Heart left ventricle (tissue), 16 donors: ENCODE data around the gene SLC25A4. TPM values are rescaled to one million over a fixed set of nuclear protein-coding genes. Genes with fewer than 3 reads are reported as not detected.
"Not testable (repeated sequence)": the region's sequence is repeated elsewhere in the genome, so short reads cannot be mapped to it uniquely, and the experiment has no call there.

ENCODE experiments used
- ATAC-seq, 4 donors: fragments of 200-7000 bp; cut with Tn5 transposase; one replicate each; pipeline ENCODE4 v1.9.1; 2020 to 2022; ENCODE audit warnings: moderate library complexity in 4 of 4, mild to moderate bottlenecking in 3 of 4, moderate number of reproducible peaks in 1 of 4
- DNase-seq, 5 donors: peaks; one replicate each; pipeline ENCODE4 v3.0.0-alpha.2; 2020
- H3K27ac ChIP-seq, 12 donors: fragments of 200-600 bp; sonication (generic) in 4 of 12; one replicate each; pipeline versions ENCODE4 v1.5.0 to v1.8.0; 2016 to 2022; ENCODE audit warnings: mild to moderate bottlenecking in 2 of 12
- H3K27me3 ChIP-seq, 9 donors: fragments of 200-600 bp; sonication (generic) in 2 of 9; one replicate each; pipeline versions ENCODE4 v1.5.1 to v1.8.0; 2016 to 2022; ENCODE audit warnings: mild to moderate bottlenecking in 3 of 9
- H3K36me3 ChIP-seq, 9 donors: fragments of 200-600 bp; sonication (generic) in 2 of 9; one replicate each; pipeline versions ENCODE4 v1.5.0 to v1.8.0; 2018 to 2022; ENCODE audit warnings: mild to moderate bottlenecking in 2 of 9
- H3K4me1 ChIP-seq, 12 donors: fragments of 200-600 bp; sonication (generic) in 4 of 12; one replicate each; pipeline versions ENCODE4 v1.5.0 to v1.8.0; 2016 to 2022; ENCODE audit warnings: mild to moderate bottlenecking in 3 of 12
- H3K4me3 ChIP-seq, 12 donors: fragments of 200-600 bp; sonication (generic) in 4 of 12; one replicate each; pipeline versions ENCODE4 v1.5.0 to v1.8.0; 2017 to 2022; ENCODE audit warnings: mild to moderate bottlenecking in 9 of 12, moderate library complexity in 4 of 12
- H3K9me3 ChIP-seq, 12 donors: fragments of 200-600 bp; sonication (generic) in 4 of 12; one replicate each; pipeline versions ENCODE4 v1.5.0 to v1.8.0; 2016 to 2022; ENCODE audit warnings: mild to moderate bottlenecking in 1 of 12
- CTCF ChIP-seq, 12 donors: fragments of 200-600 bp; sonication (generic) in 4 of 12; IDR thresholded peaks; one replicate each; pipeline versions ENCODE4 v1.5.0 to v1.8.0; 2018 to 2022; ENCODE audit warnings: antibody characterized with exemption in 12 of 12, mild to moderate bottlenecking in 5 of 12
- POLR2A ChIP-seq, 2 donors: fragments of 450-650 bp; IDR thresholded peaks; one replicate each; pipeline ENCODE4 v1.6.1; 2017; ENCODE audit warnings: antibody characterized with exemption in 2 of 2, mild to moderate bottlenecking in 2 of 2, moderate library complexity in 2 of 2
- WGBS, 4 donors: extraction: QIAGEN DNeasy Blood & Tissue Kit in 2 of 4; methylation state at CpG; one replicate each; pipeline versions ENCODE4 v1.1.5 to v1.1.7; 2013 to 2018; 5-methylcytosine and 5-hydroxymethylcytosine counted together
- intact Hi-C, 10 donors: fragments of 100-400 bp; cut with DNase I; formaldehyde crosslinking; loops; one replicate each; pipeline versions ENCODE4 v1.11.1 to v1.14.2; 2022
- polyA plus RNA-seq, 2 donors: library from polyadenylated mRNA; stranded (reverse); fragments of 200-250 nt; gene quantifications; one replicate each; pipeline ENCODE4 v1.2.3, GENCODE V29; 2013
- total RNA-seq, 9 donors: library from RNA; depleted of rRNA in 2 of 9; stranded (reverse); fragments of >200 nt in 2 of 9; fragmentation: NEBNext Ultra II Directional in 3 of 9; extraction: Animal tissue kit (Norgen Biotek cat#: 25700) in 3 of 9; gene quantifications; one replicate each; pipeline versions ENCODE4 v1.1.0 to v1.2.4, GENCODE V29; 2016 to 2023
- donor health status: ischemic (EF 13 %, LVEDD 7.1; RV severe dilation, severe dysfunction).
- donor health status: healthy with polysubstance abuse.
- donor health status: DM: no; HTN: yes; CAD: no.
- donor health status: DM: no; HTN: no; CAD: no.
- donor health status: ischemic (EF 25% LVEDD 6.9; RV normal size, moderate dysfunction).
- donor health status: ischemic (EF 25% LVEDD 5.7; RV mildly dilated, moderate dysfunction).
- donor health status: healthy.
- donor health status: DM: yes; HTN: yes; CAD: no.
- donor health status: ischemic (EF 35%, LVEDD 5.7; RV mildly dilated, moderate dysfunction).
- donor health status: nonischemic (EF 11% LVEDD 7.7; RV severe dilation, severe dysfunction).
- donor health status: DM: yes; HTN: yes; CAD: no.
- donor health status: PGD.
- donor health status: ischemic (EF 29% LVEDD 5.4; RV normal size, mild dysfunction).
- donor health status: nonischemic (EF 23%, LVEDD 6.1; RV moderate dilation, normal function).

The SLC25A4 gene
- total and polyA plus RNA-seq, 11 donors, result 878 to 2,214 (median 1,482) TPM

- H3K27me3 ChIP-seq, result no peaks in the 10 kb centered on the region
- intact Hi-C loops, result no loop called here
- H3K9me3 ChIP-seq, result no peaks in the 10 kb centered on the region
- WGBS, 4 donors, result 77 to 95% (median 88%) methylated on average over 1 of the region's 1 CpG
- peaks cover 0 to 4% (median 0%) of the 10 kb centered on the region in 12 donors for H3K4me1 ChIP-seq
- ATAC-seq (no peak), DNase-seq (no peak)
- peaks cover 0 to 40% (median 32%) of the 10 kb centered on the region in 9 donors for H3K36me3 ChIP-seq
- no peak overlapping the region for H3K4me3 ChIP-seq
- TF ChIP-seq CTCF (IDR thresholded peaks at IDR 0.05) (no peak), POLR2A (IDR thresholded peaks at IDR 0.05) (no peak)
- H3K27ac ChIP-seq, result no peak overlapping the region
Observed at GRCh38 chr4:185192059-185192458, 49.0 kb downstream of the SLC25A4 start.

GRCh38 chr4:185194924-185195888 is 52.1 kb downstream of the SLC25A4 start:
- Histone ChIP-seq H3K27ac (no peak overlapping the region), H3K4me3 (no peak overlapping the region), H3K27me3 (no peaks in the 10 kb centered on the region), H3K36me3 (peaks cover 0 to 10% (median 7%) of the 10 kb centered on the region in 9 donors), H3K9me3 (no peaks in the 10 kb centered on the region), H3K4me1 (peaks cover 0 to 2% (median 0%) of the 10 kb centered on the region in 12 donors)
- no peak for ATAC-seq
- intact Hi-C loops, result no loop called here
- 71 to 83% (median 74%) methylated on average over 9 of the region's 9 CpGs for WGBS, 4 donors
- TF ChIP-seq CTCF (IDR thresholded peaks at IDR 0.05) (no peak), POLR2A (IDR thresholded peaks at IDR 0.05) (no peak)
- DNase-seq, result no peak

GRCh38 chr4:185196437-185196836 is 53.4 kb downstream of the SLC25A4 start:
- peaks cover 0 to 2% (median 0%) of the 10 kb centered on the region in 12 donors for H3K4me1 ChIP-seq
- no peaks in the 10 kb centered on the region for H3K27me3 ChIP-seq
- H3K4me3 ChIP-seq, result no peak overlapping the region
- H3K27ac ChIP-seq, result no peak overlapping the region
- peaks cover 0 to 2% (median 0%) of the 10 kb centered on the region in 9 donors for H3K36me3 ChIP-seq
- ATAC-seq (no peak), DNase-seq (no peak)
- WGBS, 4 donors, result 92 to 99% (median 97%) methylated on average over 2 of the region's 2 CpGs
- TF ChIP-seq CTCF (IDR thresholded peaks at IDR 0.05) (no peak), POLR2A (IDR thresholded peaks at IDR 0.05) (no peak)
- intact Hi-C loops, result no loop called here
- H3K9me3 ChIP-seq, result no peaks in the 10 kb centered on the region

GRCh38 chr4:185198189-185198588 is 55.1 kb downstream of the SLC25A4 start:
- DNase-seq, H3K27ac ChIP-seq, ATAC-seq, H3K36me3 ChIP-seq, H3K9me3 ChIP-seq, H3K27me3 ChIP-seq, H3K4me3 ChIP-seq, intact Hi-C loops: not testable (repeated sequence)
- peaks cover 0 to 16% (median 11%) of the 10 kb centered on the region in 12 donors for H3K4me1 ChIP-seq
- WGBS, 4 donors, result 94 to 99% (median 95%) methylated on average over 4 of the region's 4 CpGs

Other genes with a start within 250 kb of the SLC25A4 start
- not detected for gene HELT, start 124.8 kb upstream of the SLC25A4 start, total RNA-seq
- gene HELT, start 124.8 kb upstream of the SLC25A4 start, polyA plus RNA-seq, result not detected
- gene CFAP97, start 60.7 kb downstream of the SLC25A4 start, total RNA-seq, result 10 to 100 TPM in 8 of 9 donors, 1 to 10 TPM in 1; 9.7 to 22.7 (median 14.5) TPM
- 1 to 10 TPM; 2.0 to 7.5 TPM for gene CFAP97, start 60.7 kb downstream of the SLC25A4 start, polyA plus RNA-seq
- 10 to 100 TPM in 5 of 9 donors, 1 to 10 TPM in 4; 7.5 to 12.4 (median 10.7) TPM for gene SNX25, start 66.3 kb downstream of the SLC25A4 start, total RNA-seq
- gene SNX25, start 66.3 kb downstream of the SLC25A4 start, polyA plus RNA-seq, result 10 to 100 TPM in 1 of 2 donors, 1 to 10 TPM in 1; 3.1 to 10.1 TPM